HUDEP-2 (cell line): Measurements from ENCODE around the gene RPL27A.

Experiments
- DNase-seq, 76 experiments: peaks; one replicate each; lab custom pipeline; 2025; ENCODE audit not compliant: unreplicated experiment in 76 of 76; lab: John Stamatoyannopoulos, UW

Gene RPL27A

DNA sequence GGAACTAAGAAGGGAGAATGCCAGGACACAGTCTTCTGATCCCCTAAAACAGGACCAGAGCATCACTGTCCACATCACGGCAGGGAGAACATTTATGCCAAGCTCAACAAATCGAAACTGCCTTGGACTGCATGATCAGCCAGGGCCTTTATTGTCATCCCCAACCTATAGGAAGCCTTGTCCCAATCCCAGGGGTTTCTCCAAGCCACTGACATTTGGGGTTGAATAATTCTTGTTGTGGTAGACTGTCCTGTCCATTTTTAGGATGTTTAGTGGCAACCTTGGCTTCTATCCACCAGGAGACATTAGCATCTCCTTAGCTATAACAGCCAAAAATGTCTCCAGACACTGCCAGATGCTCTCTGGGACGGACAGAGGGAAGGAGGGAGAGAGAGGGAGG lies 37.1 kb downstream of the RPL27A start:
- DNase-seq = no peak

DNA sequence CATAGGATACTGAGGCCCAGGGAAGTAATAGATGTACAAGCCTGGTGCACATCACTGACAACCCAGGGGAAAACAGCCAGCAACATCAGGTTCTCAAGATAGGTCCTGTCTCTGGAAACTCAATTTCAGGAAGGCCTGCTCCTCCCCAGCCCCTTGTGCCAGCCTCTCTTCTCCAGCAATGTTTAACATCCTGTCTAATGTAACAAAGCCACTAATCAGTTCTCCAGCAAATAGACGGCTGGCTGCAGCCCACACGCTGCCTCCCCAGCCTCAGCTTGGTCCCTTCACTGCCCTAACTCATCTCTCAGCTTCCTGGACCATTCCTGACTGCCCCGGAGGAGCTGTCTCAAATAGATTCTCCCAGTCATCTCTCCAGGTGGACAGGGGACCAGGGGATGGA lies 37.8 kb downstream of the RPL27A start:
- DNase-seq = no peak

DNA sequence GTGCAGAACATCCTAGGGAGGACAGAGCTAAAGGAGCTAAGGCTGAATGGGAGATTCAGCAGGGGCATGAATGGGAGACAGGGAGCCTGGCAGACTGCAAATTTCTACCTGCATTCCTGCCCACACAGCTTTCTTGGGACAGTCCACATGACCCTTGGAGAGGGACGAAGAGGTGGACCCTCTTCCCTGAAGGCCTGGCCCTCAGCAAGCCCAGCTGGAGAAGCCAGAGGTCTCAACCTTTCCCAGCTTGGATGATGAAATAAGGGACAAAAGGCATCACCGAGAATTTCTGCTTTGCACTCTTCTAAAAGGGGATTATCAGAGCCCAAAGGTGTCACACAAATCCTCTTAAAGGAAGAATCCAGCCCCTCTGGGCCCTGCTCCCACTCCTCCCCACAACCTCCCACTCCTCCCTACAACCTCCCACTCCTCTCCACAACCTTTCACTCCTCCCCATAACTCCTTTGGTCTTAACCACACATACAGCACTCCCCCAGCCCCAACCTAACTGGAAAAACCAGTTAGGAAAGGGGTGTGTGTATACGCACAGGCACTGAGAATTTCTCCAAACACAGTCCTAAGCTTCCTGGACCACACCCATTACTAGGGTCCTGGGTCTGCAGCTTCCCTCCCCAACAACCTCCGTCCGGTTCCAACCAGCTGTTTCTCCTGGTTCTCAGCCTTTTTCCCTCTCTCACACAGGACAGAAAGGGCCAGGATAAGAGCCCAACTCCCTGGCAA lies 38.4 kb downstream of the RPL27A start:
- no peak for DNase-seq

DNA sequence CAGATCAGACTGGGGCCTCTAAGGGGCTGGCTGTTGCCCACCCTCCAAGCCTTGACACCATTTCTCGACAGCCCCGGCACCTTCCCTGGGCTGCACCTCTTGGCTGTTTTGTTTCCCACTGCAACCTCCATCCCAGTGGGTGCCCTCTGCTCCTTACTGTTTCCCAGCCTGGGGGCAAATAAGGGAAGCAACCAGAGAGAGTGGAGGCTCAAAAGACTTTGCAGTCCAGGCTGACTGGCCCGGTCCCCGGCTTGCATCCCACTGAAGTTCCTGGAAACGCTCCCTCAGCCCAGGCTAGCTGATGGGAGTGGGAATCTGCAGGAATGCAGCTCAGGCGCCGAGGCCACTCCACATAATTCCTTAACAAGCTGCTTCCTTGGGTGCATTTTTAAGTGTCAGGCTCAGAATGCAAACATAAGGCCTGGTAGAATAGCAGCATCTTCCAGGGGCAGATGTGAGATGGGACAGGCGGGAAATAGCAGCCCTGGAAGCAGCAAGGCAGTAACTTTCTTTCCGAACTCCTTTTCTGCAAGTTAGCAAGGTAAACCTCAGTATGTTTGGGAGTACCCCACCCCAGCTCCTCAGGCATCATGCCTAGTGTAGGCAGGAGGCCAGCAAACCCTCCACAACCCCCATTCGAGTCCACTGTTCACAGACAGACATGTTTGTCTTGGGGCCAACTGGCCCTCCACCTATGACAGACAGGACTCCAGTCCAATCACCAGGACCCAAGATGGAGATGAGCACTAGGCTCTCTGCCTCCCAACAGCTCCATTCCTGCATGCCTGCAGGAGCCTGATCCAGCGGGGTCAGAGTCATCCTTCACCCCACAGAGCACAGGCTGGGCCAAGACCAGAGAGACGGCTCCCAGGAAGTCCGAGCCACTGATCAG lies 39.3 kb downstream of the RPL27A start:
- no peak for DNase-seq

DNA sequence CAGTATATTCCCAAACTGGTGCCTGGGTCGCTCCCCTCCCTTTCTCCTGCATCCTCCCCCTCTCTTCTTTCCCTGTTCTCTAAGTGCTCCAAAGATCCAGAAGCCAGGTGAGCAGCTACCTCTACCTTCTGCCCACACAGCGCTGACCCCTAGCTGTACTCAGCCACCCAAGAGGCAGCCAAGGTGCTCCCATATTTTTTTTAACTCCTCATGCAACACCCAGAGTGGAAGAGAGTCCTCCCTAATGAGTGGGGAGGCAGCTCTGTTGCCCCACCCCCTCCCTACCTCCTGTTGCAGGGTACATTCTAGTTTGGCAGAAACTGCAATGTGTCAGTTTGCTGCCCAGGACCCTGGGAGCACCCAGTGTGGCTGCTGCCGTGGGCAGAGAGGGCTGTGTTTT lies 40.2 kb downstream of the RPL27A start:
- DNase-seq = no peak

DNA sequence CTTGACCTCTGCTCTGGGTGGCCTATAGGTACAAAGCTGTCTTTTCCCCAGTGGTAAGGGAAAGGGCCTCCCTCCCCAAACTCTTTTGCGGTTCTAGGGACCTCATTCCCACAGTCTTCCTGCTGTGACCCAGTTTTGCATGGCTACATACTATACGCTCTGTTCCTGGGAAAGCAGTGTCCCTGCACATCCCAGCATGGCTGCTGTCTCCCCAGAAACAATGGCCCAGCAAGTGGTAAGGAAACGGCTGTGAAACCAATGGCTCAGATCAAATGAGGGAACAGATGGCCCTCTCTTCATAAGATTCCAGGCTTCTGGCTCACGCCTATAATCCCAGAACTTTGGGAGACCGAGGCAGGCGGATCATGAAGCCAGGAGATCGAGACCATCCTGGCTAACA lies 41.1 kb downstream of the RPL27A start:
- DNase-seq = no peak

DNA sequence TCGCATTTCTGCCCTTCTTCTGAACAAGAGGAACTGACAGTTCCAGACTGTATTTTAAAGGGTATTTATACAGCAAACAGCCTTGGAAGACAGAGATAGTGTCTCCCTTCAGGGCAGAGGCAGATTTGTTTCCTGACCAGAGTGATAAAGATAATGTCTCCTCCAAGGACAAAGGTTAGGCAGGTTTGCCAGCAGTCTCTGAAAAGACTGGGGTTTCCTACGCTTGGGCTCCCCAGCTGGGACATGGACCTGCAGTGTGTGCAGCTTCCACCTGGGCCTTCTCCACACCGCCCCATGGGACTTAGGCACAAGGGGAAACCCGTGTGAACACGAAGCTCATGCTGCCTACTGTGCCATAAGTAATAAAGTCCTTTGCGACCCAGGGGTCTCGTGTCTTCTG lies 42.1 kb downstream of the RPL27A start:
- no peak for DNase-seq

DNA sequence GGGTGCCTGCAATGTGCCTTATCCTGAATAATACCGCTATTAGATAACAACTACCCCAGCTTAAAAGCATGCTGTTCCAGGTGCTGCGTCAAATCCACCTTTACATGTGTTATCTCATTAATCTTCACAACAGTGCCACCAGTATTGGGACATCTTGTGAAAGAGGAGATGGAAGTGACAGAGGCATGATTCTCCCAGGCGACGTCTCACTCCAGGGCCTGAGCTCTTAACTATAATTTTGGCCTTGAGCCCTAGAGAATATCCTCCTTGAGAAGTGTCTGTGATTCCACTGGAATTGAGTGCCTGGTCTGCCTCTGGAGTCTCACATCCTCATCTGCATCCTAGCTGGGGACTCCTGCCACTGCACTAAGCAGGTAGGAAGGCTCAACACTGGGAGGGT lies 43.8 kb downstream of the RPL27A start:
- no peak for DNase-seq

DNA sequence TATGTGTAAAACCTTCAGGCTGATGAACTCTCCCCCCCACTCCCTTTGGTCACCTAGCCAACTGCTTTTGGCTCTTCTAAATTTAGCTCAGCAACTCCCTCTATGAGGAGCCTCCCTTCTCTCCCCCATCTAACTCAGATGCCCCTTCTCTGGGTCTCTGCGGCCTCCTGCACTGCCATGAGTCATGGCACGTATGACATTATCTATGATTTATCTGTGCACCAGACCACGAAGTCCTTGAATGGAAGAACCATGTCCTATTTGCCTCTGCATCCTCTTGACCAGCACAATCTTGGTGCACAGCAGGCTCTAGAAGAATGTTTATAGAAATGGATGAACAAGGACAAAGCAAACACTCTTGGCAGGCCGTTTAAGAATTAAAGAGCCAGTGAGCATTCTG lies 46.0 kb downstream of the RPL27A start:
- peak in 15 of 76 experiments; percentile 2 to 56 (median 23) for DNase-seq

DNA sequence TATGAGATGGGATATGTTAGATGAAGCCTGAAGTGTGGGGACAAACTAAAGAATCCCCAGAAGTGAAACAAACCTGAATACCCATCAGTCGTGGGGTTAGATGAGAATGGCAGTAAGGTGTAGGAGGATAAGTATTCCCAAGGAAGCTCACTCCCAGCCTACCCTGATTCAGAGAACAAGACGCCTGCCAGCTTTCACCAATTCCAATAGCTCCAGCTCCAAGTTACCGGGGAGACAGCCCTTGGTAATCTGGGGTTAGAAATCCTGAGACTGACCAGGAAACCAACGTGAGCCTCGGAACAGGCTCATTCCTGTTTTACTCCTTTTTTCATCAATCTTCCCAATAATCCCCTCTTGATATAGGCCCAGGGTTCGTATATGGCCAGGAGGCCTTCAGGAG lies 46.5 kb downstream of the RPL27A start:
- DNase-seq = no peak

DNA sequence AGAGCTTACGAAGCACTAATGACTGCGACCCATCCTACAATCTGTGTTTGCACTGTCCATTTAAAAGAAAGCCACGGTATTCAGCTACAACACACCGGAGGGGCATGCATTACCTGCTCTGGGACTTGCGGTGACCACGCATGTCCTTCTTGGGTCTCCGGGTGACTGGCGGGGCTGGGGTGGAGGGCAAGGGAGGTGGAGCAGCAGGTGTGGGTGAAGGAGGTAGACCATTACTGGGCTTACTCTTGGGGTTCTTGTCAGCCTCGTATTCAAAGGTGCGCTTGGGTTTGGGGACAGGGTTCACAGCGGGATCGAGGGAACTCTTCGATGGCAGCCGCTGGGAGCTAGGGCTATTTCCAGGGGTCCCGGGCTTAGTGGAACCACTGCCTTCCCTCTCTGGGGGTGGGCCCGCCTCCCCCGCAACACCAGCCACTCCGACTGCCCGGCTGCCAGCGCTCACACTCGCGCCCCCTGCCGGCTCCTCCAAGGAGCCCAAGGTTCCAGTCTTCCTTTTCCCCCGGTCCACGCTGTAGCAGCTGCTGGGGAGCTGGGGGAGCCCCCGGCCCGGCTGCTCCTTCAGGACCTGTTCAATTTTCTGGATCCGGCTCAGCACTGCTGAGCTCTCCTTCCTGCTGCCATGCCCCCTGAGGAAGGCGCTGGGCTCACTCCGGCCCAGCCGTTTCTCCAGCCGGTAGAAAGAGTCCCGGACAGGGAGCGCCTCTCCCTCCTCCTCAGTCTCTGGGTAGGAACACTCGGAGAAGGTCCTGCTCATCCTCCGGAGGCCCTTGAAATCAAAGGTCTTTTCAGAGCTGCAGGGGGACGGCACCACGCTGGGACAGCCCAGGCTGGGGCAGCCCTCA lies 47.5 kb downstream of the RPL27A start:
- no peak for DNase-seq

DNA sequence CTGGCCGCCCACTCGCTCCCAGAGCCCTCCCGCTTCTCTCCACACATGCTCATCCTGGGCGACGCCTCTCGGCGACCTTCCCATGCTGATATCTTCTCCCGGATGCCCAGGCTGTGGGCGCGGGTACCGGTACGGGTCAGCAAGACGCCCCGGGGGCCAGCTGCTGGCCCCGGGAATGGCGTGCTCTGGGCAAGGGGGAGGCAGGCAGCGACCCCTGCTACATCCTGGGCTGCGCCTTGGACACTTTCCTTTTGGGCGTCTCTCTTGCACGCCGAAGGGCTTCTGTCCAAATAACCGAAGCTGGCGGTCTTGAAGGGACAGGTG lies 48.1 kb downstream of the RPL27A start:
- no peak for DNase-seq

DNA sequence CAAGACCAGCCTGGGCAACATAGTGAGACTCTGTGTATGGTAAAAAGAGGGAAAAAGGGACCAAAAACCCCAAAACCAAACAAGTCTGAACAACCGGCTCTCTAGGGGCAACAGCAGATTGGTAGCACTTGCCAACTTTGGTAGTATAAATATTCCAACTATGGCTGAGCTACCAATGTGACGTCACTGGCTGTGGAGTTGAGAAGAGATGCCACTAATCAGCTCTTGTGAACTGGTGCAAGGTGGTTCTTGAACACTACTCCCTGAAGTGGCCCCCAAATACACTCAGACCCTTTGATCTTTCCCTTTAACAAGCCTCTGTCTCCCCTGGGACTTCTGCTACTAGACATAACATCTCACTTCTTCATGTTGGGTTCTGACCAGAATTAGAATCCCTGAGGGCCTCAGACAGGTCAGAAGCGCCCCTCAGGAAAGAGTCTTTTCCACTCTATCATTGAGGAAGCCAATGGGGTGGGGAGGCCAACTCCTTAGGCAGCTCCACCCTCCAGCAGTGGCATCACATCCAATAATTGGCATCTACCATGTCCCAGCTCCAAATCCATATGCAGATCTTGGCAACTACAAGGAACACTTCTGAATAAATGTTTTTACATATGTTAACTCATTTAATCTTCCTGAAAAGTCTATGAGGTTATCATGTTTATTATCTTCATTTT lies 49.2 kb downstream of the RPL27A start:
- no peak for DNase-seq

DNA sequence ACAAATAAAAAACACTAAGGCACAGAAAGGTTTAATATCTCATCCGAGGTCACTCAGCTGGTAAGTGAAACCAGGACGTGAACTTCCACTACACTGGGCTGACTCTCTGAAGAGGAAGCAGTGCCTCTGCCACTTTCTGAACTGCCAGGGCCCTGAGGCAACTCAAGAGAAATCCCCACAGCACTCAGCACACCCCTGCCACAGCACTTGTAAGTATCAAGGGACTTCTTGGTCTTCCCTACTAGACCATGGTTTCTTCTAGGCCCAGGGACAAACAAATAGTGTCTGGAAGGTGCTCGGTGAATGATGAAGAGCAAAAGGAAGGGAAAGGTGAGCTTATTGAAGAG lies 49.7 kb downstream of the RPL27A start:
- no peak for DNase-seq

DNA sequence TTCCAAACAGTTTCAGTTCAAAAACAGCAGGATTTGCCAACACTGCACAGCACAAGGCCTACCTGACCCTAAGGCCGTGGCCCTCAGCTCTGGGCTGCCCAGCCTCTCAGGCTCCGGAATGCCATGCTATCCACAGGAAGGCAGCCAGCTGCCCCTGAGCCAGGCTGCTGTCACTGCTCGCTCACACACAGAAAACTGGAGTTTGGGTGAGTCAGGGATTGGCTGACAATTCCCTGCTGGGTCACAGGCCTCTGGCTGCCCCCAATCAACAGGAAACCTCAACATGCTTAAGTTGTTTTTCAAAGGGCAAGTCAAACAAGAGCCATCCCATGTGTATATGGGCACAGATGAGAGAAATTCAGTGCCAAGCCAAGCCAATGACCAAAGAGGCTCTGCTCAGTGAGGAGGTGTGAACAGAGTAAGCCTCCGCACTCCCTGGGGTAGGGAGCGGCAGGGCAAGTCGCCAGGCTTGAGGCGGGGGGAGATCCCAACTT lies 50.2 kb downstream of the RPL27A start:
- no peak for DNase-seq

DNA sequence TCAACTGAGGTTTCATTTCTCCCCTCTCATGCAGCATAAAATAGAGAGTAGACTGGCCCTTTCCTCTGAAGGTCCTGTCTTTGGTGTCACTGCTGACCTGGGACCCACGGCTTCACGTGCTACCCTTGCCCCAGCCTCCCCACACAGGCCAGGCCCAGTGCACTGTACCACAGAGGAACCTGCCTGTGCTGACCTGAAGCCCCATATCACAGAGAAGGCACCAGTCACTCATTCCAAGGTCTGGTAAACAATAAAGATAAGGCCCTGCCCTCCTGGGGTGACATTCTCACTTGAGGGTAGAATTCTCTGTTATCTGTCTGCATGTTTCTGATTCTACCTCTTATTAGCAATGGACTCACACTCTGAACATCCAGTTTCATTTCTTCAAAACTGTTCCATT lies 51.3 kb downstream of the RPL27A start:
- DNase-seq = peak in 14 of 76 experiments; percentile 3 to 33 (median 16)

DNA sequence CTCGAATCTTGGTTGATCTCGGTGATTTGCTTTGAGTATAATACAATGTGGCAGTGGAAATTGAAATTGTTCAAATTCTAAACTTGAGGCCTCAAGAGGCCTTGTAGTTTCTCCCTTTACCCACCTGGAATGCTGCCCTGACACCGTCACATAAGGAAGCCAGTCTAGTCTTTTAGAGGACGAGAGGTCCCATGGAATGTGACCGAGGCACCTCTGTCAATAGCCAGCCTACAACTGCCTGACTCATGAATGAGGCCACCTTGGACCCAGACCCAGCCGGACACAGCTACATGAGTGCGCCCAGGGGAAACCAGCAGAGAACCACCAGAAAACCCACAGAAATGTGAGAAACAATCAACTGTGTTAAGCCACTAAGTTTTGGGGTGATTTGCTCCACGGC lies 52.5 kb downstream of the RPL27A start:
- DNase-seq = no peak

DNA sequence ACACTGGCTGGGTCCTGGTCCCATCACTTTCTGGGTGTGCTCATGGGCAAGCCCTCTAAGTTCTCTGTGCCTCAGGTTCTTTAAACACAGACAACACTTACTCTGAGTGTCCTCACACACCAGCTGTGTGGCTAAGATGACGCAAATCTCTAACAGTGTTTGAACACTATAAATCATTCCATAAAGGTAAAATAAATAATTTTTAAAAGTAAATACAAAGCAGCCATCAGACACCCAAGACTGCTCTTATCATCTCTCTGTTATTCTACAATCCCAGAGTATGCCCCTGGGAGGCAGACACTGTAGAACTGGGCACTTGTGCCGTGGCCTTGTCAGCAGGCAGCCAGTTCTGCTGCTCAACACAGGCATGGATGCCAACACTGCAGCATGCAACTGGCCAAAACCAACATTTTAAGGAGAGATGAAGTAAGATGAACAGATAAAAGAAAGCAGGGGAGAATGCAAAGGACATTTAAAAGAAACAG lies 56.8 kb downstream of the RPL27A start:
- DNase-seq = no peak
